HL-60 (cell line): ENCODE data around the gene ANKRD40CL.

Experiments
- CTCF ChIP-seq: IDR thresholded peaks from one replicate; pipeline ENCODE4 v1.5.1; 2011; ENCODE audit warnings: low read length, control low read depth, inconsistent platforms; ENCODE audit not compliant: insufficient read depth
- GABPA ChIP-seq: IDR thresholded peaks from 2 replicates; pipeline ENCODE4 v1.6.1; 2012; ENCODE audit warnings: low read depth
- POLR2AphosphoS5 ChIP-seq: IDR thresholded peaks from 2 replicates; pipeline ENCODE4 v1.6.1; 2012; ENCODE audit warnings: low read depth
- REST ChIP-seq: IDR thresholded peaks from 2 replicates; pipeline ENCODE4 v1.6.1; 2012; ENCODE audit warnings: low read depth; ENCODE audit not compliant: insufficient replicate concordance

- TF ChIP-seq CTCF (no peak), POLR2AphosphoS5 (no peak), GABPA (no peak), REST (no peak)
Measured at GRCh38 chr17:50785946-50786570, 18.7 kb upstream of the ANKRD40CL start.
